ENCODE data around the gene AMBRA1. TPM values are rescaled to one million over a fixed set of nuclear protein-coding genes. Genes with fewer than 3 reads are reported as not detected.

AMBRA1 gene
- total RNA-seq, 2 donors from 2014 or later: 35.2 to 42.2 TPM

- Histone ChIP-seq H3K27me3 (replicated peaks; ENCODE audit: insufficient read depth) (no peaks in the 10 kb centered on the region), H3K36me3 (no peaks in the 10 kb centered on the region), H3K4me1 (ENCODE audit: control insufficient read depth in 1 of 2, low read depth in 2 of 2) (no peaks in the 10 kb centered on the region), H3K27ac (no peak overlapping the region), H3K9me3 (no peaks in the 10 kb centered on the region), H3K4me3 (no peak overlapping the region)
- no peak for ATAC-seq (ENCODE audit: insufficient number of reproducible peaks, low FRiP score, low read depth)
- TF ChIP-seq CTCF (IDR thresholded peaks at IDR 0.05): no peak
- no peak for DNase-seq (ENCODE audit: low spot score)
Measured at GRCh38 chr11:46513934-46514342, 79.9 kb downstream of the AMBRA1 start.

GRCh38 chr11:46512261-46512881, 81.5 kb downstream of the AMBRA1 start:
- no peak for TF ChIP-seq CTCF (IDR thresholded peaks at IDR 0.05)
- ATAC-seq (ENCODE audit: insufficient number of reproducible peaks, low FRiP score, low read depth) (no peak), DNase-seq (ENCODE audit: low spot score) (no peak)
- Histone ChIP-seq H3K36me3 (peaks cover 3% of the 10 kb centered on the region), H3K4me1 (ENCODE audit: control insufficient read depth in 1 of 2, low read depth in 2 of 2) (no peaks in the 10 kb centered on the region), H3K9me3 (no peaks in the 10 kb centered on the region), H3K4me3 (no peak overlapping the region), H3K27me3 (replicated peaks; ENCODE audit: insufficient read depth) (no peaks in the 10 kb centered on the region), H3K27ac (no peak overlapping the region)

- no peak overlapping the region for H3K4me3 ChIP-seq
- H3K9me3 ChIP-seq: no peaks in the 10 kb centered on the region
- no peak for ATAC-seq (ENCODE audit: insufficient number of reproducible peaks, low FRiP score, low read depth)
- H3K27me3 ChIP-seq (replicated peaks; ENCODE audit: insufficient read depth): no peaks in the 10 kb centered on the region
- no peak overlapping the region for H3K27ac ChIP-seq
- no peak for DNase-seq (ENCODE audit: low spot score)
- no peaks in the 10 kb centered on the region for H3K4me1 ChIP-seq (ENCODE audit: control insufficient read depth in 1 of 2, low read depth in 2 of 2)
- peaks cover 3% of the 10 kb centered on the region for H3K36me3 ChIP-seq
- TF ChIP-seq CTCF (IDR thresholded peaks at IDR 0.05): no peak
Measured at GRCh38 chr11:46511342-46511741, 82.5 kb downstream of the AMBRA1 start.

GRCh38 chr11:46508360-46508759, 85.5 kb downstream of the AMBRA1 start:
- DNase-seq (ENCODE audit: low spot score) (no peak), ATAC-seq (ENCODE audit: insufficient number of reproducible peaks, low FRiP score, low read depth) (no peak)
- no peak for TF ChIP-seq CTCF (IDR thresholded peaks at IDR 0.05)
- Histone ChIP-seq H3K27ac (no peak overlapping the region), H3K27me3 (replicated peaks; ENCODE audit: insufficient read depth) (no peaks in the 10 kb centered on the region), H3K9me3 (no peaks in the 10 kb centered on the region), H3K4me3 (no peak overlapping the region), H3K4me1 (ENCODE audit: control insufficient read depth in 1 of 2, low read depth in 2 of 2) (no peaks in the 10 kb centered on the region), H3K36me3 (peaks cover 20% of the 10 kb centered on the region)

- Histone ChIP-seq H3K36me3 (peaks cover 20% of the 10 kb centered on the region), H3K9me3 (no peaks in the 10 kb centered on the region), H3K27me3 (replicated peaks; ENCODE audit: insufficient read depth) (no peaks in the 10 kb centered on the region), H3K4me1 (ENCODE audit: control insufficient read depth in 1 of 2, low read depth in 2 of 2) (no peaks in the 10 kb centered on the region), H3K27ac (no peak overlapping the region), H3K4me3 (no peak overlapping the region)
- ATAC-seq (ENCODE audit: insufficient number of reproducible peaks, low FRiP score, low read depth) (no peak), DNase-seq (ENCODE audit: low spot score) (no peak)
- TF ChIP-seq CTCF (IDR thresholded peaks at IDR 0.05): no peak
Measured at GRCh38 chr11:46506483-46506791, 87.4 kb downstream of the AMBRA1 start.
